Neuronal stem cell (in vitro differentiated cells): ENCODE measurements around the gene BCR.

Experiments used
- DNase-seq: peaks from one replicate; pipeline ENCODE4 v3.0.0-alpha.2; 2013; ENCODE audit warnings: low spot score
- H2AFZ ChIP-seq: one replicate; pipeline ENCODE4 v1.6.1; 2013; ENCODE audit warnings: mild to moderate bottlenecking, low read length, inconsistent platforms
- H2AK5ac ChIP-seq: 2 replicates; pipeline ENCODE4 v1.6.1; 2013; ENCODE audit warnings: low read depth, mild to moderate bottlenecking, inconsistent platforms, low read length, moderate library complexity, mixed read lengths
- H2BK120ac ChIP-seq: 2 replicates; pipeline ENCODE4 v1.6.1; 2013; ENCODE audit warnings: low read depth, mild to moderate bottlenecking, inconsistent platforms, low read length, moderate library complexity, mixed read lengths
- H2BK12ac ChIP-seq: one replicate; pipeline ENCODE4 v1.6.1; 2013; ENCODE audit warnings: low read length, inconsistent platforms
- H2BK15ac ChIP-seq: 2 replicates; pipeline ENCODE4 v1.6.1; 2013; ENCODE audit warnings: mild to moderate bottlenecking, low read length, inconsistent platforms, mixed read lengths
- H2BK5ac ChIP-seq: one replicate; pipeline ENCODE4 v1.6.1; 2013; ENCODE audit warnings: inconsistent platforms, mild to moderate bottlenecking, low read length, moderate library complexity
- H3K14ac ChIP-seq: one replicate; pipeline ENCODE4 v1.6.1; 2013; ENCODE audit warnings: low read length, inconsistent platforms
- H3K18ac ChIP-seq: 2 replicates; pipeline ENCODE4 v1.6.1; 2013; ENCODE audit warnings: low read length, inconsistent platforms
- H3K23ac ChIP-seq: 2 replicates; pipeline ENCODE4 v1.6.1; 2013; ENCODE audit warnings: low read depth, mild to moderate bottlenecking, mixed read lengths, low read length, inconsistent platforms; ENCODE audit not compliant: poor library complexity
- H3K27ac ChIP-seq: replicated peaks from 3 replicates; pipeline ENCODE4 v1.5.1; 2013; ENCODE audit warnings: low read length, inconsistent platforms
- H3K27me3 ChIP-seq, 3 experiments: 2 replicates each; pipeline ENCODE4 v1.6.1; 2013; ENCODE audit warnings: low read length in 3 of 3, mild to moderate bottlenecking in 2 of 3, inconsistent platforms in 1 of 3, low read depth in 1 of 3, mixed read lengths in 1 of 3, moderate library complexity in 1 of 3; ENCODE audit not compliant: control insufficient read depth in 3 of 3, insufficient read depth in 3 of 3
- H3K36me3 ChIP-seq, 2 donors: replicated peaks in 1 of 2; 2 replicates each; pipeline ENCODE4 v1.6.1; 2013; ENCODE audit warnings: low read length in 2 of 2; ENCODE audit not compliant: control insufficient read depth in 2 of 2, insufficient read depth in 2 of 2
- H3K4ac ChIP-seq: 2 replicates; pipeline ENCODE4 v1.6.1; 2013; ENCODE audit warnings: inconsistent platforms, mild to moderate bottlenecking, low read length, moderate library complexity
- H3K4me1 ChIP-seq, 2 donors: 1 replicate in 1 of 2; 2 replicates in 1 of 2; pipeline ENCODE4 v1.6.1; 2013; ENCODE audit warnings: low read length in 2 of 2, low read depth in 1 of 2; ENCODE audit not compliant: control insufficient read depth in 2 of 2, insufficient read depth in 1 of 2
- H3K4me2 ChIP-seq: one replicate; pipeline ENCODE4 v1.6.1; 2013; ENCODE audit warnings: mild to moderate bottlenecking, low read length, inconsistent platforms; ENCODE audit not compliant: insufficient read depth, poor library complexity, severe bottlenecking
- H3K4me3 ChIP-seq, 2 donors: 2 replicates each; pipeline ENCODE4 v1.5.1; 2013; ENCODE audit warnings: low read length in 2 of 2, mild to moderate bottlenecking in 2 of 2, inconsistent platforms in 1 of 2, moderate library complexity in 1 of 2
- H3K79me1 ChIP-seq: one replicate; pipeline ENCODE4 v1.6.1; 2013; ENCODE audit warnings: low read depth, mild to moderate bottlenecking, inconsistent platforms, low read length, moderate library complexity
- H3K9ac ChIP-seq: one replicate; pipeline ENCODE4 v1.6.1; 2013; ENCODE audit warnings: mild to moderate bottlenecking, low read depth, low read length, inconsistent platforms; ENCODE audit not compliant: poor library complexity
- H3K9me3 ChIP-seq, 2 donors: replicated peaks in 1 of 2; 2 replicates each; pipeline versions ENCODE3 to v1.6.1; 2013; ENCODE audit warnings: low read length in 2 of 2, mild to moderate bottlenecking in 2 of 2, inconsistent platforms in 1 of 2, low read depth in 1 of 2, mixed read lengths in 1 of 2, moderate library complexity in 1 of 2; ENCODE audit not compliant: control insufficient read depth in 2 of 2, insufficient read depth in 1 of 2
- H4K8ac ChIP-seq: one replicate; pipeline ENCODE4 v1.6.1; 2013; ENCODE audit warnings: low read depth, mild to moderate bottlenecking, inconsistent platforms, low read length, moderate library complexity
- H4K91ac ChIP-seq: one replicate; pipeline ENCODE4 v1.6.1; 2013; ENCODE audit warnings: low read length, low read depth, mild to moderate bottlenecking, inconsistent platforms; ENCODE audit not compliant: poor library complexity
- WGBS, 2 donors: extraction: QIAGEN DNeasy Blood & Tissue Kit; methylation state at CpG; one replicate each; pipeline ENCODE4 v1.1.7; 2013; ENCODE audit warnings: missing lambda C conversion rate in 2 of 2, mixed read lengths in 1 of 2; ENCODE audit not compliant: insufficient read length in 2 of 2, insufficient replicate concordance in 1 of 2; ENCODE audit errors: extremely low coverage in 2 of 2; 5-methylcytosine and 5-hydroxymethylcytosine counted together

BCR gene

DNA sequence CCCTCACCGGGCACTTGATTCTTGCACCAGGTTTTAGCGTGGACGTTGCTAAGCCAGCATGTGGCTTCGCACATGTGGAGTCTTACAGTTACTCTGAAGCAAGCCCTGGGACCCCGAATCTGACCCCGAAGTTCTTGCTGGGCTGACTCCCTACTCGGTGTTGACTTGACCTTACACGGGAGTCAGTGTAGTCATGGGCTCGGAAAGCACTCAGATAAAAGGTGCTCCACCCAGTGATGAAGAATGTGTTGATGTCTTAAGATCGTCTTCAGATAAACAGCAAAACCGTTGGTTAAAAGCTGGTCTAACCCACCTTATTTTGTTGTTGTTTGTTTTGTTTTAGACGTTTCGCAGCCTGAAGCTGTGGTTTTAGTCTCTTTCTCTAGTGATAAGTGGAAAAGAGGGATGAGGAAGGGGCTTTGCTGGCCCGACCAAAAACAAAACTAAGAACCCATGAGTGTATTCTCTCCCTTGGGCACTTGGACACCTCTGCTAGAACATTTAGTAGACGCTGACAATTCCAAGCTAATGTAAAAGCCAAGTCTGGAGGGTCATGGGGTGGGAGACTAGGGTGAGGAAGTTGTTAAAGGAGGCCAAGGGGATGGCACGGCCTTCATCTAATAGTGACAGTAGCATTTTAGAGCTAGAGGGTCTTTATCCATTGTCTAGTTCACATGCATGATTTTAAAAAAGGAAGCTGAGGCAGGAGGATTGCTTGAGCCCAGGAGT is 69.9 kb downstream of the BCR start:
- H3K9ac ChIP-seq, result no peak overlapping the region
- peaks cover 10 to 22% of the 10 kb centered on the region in 2 donors for H3K36me3 ChIP-seq
- H4K91ac ChIP-seq, result no peak overlapping the region
- no peak overlapping the region for H2AK5ac ChIP-seq
- no peaks in the 10 kb centered on the region for H3K9me3 ChIP-seq
- WGBS, 2 donors, result no CpG with 5 or more reads among the region's 16 CpGs
- H3K23ac ChIP-seq, result peak overlapping the region; percentile 76
- peaks cover 12% of the 10 kb centered on the region for H3K79me1 ChIP-seq
- H2BK5ac ChIP-seq, result no peak overlapping the region
- DNase-seq, result no peak
- no peak overlapping the region for H3K4ac ChIP-seq
- H3K4me3 ChIP-seq, result no peak overlapping the region
- H2BK120ac ChIP-seq, result no peak overlapping the region
- no peak overlapping the region for H4K8ac ChIP-seq
- no peak overlapping the region for H3K4me2 ChIP-seq
- no peak overlapping the region for H2BK15ac ChIP-seq
- H2AFZ ChIP-seq, result no peak overlapping the region
- H3K14ac ChIP-seq, result no peak overlapping the region
- no peaks in the 10 kb centered on the region for H3K27me3 ChIP-seq
- H2BK12ac ChIP-seq, result no peak overlapping the region
- H3K4me1 ChIP-seq, result peaks cover 4 to 14% of the 10 kb centered on the region in 2 donors
- H3K27ac ChIP-seq, result no peak overlapping the region
- H3K18ac ChIP-seq, result no peak overlapping the region

DNA sequence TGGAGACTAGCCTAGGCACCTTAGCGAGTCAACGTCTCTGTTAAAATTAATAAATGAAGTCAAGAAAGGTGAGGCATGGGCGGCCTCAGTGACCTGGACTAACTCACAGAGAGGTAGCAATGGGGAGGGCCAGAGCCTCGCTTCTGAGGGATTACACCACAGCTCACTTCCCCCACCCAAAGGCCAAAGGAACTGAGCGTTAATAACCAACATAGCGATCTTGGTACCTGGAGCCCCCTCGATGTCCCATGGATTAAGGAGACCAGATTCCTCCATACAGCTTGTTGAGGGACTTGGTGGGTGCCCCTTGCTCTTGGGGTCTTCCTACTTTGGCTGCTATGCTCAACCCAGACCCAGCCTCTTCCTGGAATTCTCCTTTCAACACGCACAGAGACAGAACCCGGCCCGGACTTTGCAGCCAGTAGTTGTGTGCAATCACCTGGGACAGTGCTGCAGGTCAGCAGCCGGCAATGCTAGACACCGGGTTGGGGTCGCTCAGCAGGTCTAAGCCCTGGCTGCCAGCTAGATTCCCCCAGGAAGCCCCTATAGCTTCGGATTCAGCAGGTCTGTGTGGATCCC is 70.6 kb downstream of the BCR start:
- peak overlapping the region; percentile 78 for H3K23ac ChIP-seq

DNA sequence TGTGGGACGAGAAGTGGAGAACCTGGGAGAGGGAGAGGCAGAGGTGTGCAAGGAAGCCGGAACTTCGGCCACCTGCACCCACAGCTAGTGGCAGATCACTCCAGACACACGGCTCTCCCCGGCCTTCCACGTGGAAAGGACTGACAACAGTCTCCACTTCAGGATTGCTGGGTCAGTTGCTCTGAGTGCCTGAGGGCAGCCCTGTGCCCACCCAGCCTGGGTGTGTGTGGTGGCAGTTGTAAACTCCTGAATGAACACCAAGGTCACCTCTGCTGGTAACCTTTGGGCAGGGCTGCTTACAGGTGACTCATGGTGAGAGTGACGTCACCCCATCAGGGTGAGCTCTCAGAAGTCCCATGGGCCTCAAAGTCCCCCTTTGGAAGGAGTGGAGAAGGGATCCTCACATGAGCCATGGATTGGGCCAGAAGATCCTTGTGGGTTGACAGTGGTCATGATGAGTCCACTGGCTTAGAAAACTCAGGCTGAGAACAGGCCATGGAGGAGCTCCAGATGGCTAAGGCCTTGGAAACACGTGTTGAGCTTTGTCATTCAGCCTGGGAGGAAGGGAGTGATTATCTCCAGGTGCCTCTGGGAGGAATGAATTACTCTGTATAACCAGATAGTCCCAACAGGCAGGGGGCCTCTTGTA is 71.3 kb downstream of the BCR start:
- no CpG with 5 or more reads among the region's 8 CpGs for WGBS, 2 donors

More for the DNA sequence above, 70.6 kb downstream of the BCR start:
- Histone ChIP-seq H3K79me1 (peaks cover 12% of the 10 kb centered on the region), H3K4me1 (peaks cover 4 to 14% of the 10 kb centered on the region in 2 donors), H2AK5ac (no peak overlapping the region), H2AFZ (no peak overlapping the region), H3K4me3 (no peak overlapping the region), H3K9me3 (no peaks in the 10 kb centered on the region), H2BK120ac (no peak overlapping the region), H2BK12ac (no peak overlapping the region), H2BK5ac (no peak overlapping the region), H3K27me3 (no peaks in the 10 kb centered on the region), H3K27ac (no peak overlapping the region), H3K14ac (no peak overlapping the region), H3K4me2 (no peak overlapping the region), H3K4ac (no peak overlapping the region), H2BK15ac (no peak overlapping the region), H3K18ac (no peak overlapping the region), H4K8ac (no peak overlapping the region), H4K91ac (no peak overlapping the region), H3K36me3 (peaks cover 14 to 28% of the 10 kb centered on the region in 2 donors), H3K9ac (no peak overlapping the region)
- no peak for DNase-seq
- WGBS, 2 donors, result no CpG with 5 or more reads among the region's 14 CpGs

DNA sequence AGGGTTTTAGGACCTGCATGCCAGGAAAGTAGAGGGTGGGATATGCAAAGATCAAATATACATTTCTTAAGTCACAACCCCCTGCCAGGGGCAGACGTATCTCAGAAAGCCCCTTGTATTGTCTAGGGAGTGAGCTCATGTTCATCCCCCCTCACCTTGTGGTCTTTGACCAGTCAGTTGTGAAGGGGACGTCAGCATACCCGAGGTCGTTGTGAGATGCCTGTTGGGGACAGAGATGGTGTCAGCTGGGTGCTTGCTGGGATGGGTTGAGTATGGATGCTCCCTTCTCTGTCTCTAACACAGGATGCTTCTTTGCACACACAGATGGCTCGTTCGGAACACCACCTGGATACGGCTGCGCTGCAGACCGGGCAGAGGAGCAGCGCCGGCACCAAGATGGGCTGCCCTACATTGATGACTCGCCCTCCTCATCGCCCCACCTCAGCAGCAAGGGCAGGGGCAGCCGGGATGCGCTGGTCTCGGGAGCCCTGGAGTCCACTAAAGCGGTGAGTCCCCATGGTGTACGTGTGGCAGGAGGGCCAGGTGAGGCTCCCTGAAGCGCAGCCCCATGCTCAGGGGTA is 73.3 kb downstream of the BCR start:
- no peak for DNase-seq
- Histone ChIP-seq H3K4me1 (peaks cover under 1 to 4% of the 10 kb centered on the region in 2 donors), H3K18ac (no peak overlapping the region), H2BK12ac (no peak overlapping the region), H3K27me3 (no peaks in the 10 kb centered on the region), H3K23ac (peak overlapping the region; percentile 81), H3K36me3 (peaks cover 23 to 54% of the 10 kb centered on the region in 2 donors), H2AFZ (no peak overlapping the region), H2BK5ac (no peak overlapping the region), H3K9ac (no peak overlapping the region), H3K79me1 (peaks cover 9% of the 10 kb centered on the region), H4K91ac (no peak overlapping the region), H3K4ac (no peak overlapping the region), H3K27ac (no peak overlapping the region), H2AK5ac (no peak overlapping the region), H3K4me3 (no peak overlapping the region), H3K9me3 (no peaks in the 10 kb centered on the region), H3K4me2 (no peak overlapping the region), H4K8ac (no peak overlapping the region), H3K14ac (no peak overlapping the region), H2BK15ac (no peak overlapping the region), H2BK120ac (no peak overlapping the region)
- no CpG with 5 or more reads among the region's 19 CpGs for WGBS, 2 donors

More for the DNA sequence above, 71.3 kb downstream of the BCR start:
- Histone ChIP-seq H2AFZ (no peak overlapping the region), H2AK5ac (no peak overlapping the region), H3K23ac (peak overlapping the region; percentile 87), H3K36me3 (peaks cover 17 to 35% of the 10 kb centered on the region in 2 donors), H2BK12ac (no peak overlapping the region), H4K91ac (no peak overlapping the region), H3K4ac (no peak overlapping the region), H3K4me3 (no peak overlapping the region), H2BK5ac (no peak overlapping the region), H2BK15ac (no peak overlapping the region), H4K8ac (no peak overlapping the region), H3K27ac (no peak overlapping the region), H3K27me3 (no peaks in the 10 kb centered on the region), H2BK120ac (no peak overlapping the region), H3K79me1 (peaks cover 12% of the 10 kb centered on the region), H3K18ac (no peak overlapping the region), H3K4me1 (peaks cover 4 to 14% of the 10 kb centered on the region in 2 donors), H3K14ac (no peak overlapping the region), H3K9ac (no peak overlapping the region), H3K4me2 (no peak overlapping the region), H3K9me3 (no peaks in the 10 kb centered on the region)
- no peak for DNase-seq
